ENCODE measurements around the gene LYL1. TPM values are rescaled to one million over a fixed set of nuclear protein-coding genes. Genes with fewer than 3 reads are reported as not detected.

LYL1 gene
- polyA plus RNA-seq, 3 donors, result 3.9 to 7.8 (median 5.5) TPM

- no peak for DNase-seq (ENCODE audit: extremely low read depth in 1 of 11, low read depth in 9 of 11, low spot score in 4 of 11)
Observed at GRCh38 chr19:13069415-13070359, 33.0 kb downstream of the LYL1 start.

- no peak for DNase-seq (ENCODE audit: extremely low read depth in 1 of 11, low read depth in 9 of 11, low spot score in 4 of 11)
Observed at GRCh38 chr19:13068085-13068846, 34.4 kb downstream of the LYL1 start.

- DNase-seq (ENCODE audit: extremely low read depth in 1 of 11, low read depth in 9 of 11, low spot score in 4 of 11), result no peak
Observed at GRCh38 chr19:13066933-13067807, 35.5 kb downstream of the LYL1 start.

DNA sequence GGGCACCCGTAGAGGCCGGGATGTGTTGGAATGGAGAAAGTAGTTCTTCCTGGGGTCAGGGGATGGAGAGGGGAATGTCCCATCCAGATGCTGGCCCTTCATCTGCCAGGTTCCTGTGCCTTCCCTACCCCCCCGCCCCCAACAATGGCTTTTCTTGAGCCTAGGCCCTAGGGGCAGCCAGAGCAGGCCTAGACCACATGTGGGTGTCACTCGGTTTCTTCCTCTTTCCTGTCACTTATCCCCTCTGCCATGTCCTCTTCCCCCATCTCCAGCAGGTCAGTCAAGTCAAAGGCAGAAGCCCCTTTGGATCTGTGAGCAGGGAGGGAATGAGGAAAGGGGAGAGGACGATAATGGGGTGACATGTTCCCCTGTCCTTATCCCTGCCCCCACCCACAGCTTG, 36.4 kb downstream of the LYL1 start:
- no peak for DNase-seq (ENCODE audit: extremely low read depth in 1 of 11, low read depth in 9 of 11, low spot score in 4 of 11)

DNA sequence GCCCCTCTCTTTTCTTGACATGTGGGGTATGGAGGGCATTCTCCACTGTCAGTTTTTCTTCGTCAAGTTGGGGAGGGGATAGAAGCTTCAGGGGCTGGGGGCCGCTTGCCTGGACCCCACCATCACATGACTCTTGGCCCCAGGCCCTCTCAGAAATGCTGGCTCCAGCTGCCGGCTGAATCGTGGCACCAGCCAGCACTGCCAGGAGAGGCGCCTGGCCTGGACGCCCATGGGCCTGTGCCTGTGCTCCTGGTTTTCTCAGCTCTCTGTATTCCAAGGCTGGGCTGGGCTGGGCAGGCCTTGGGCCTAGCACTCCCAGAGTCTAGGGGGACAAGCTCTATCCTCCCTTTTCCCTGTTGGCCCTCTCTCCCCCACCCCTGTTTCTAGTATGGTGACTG, 38.6 kb downstream of the LYL1 start:
- DNase-seq (ENCODE audit: extremely low read depth in 1 of 11, low read depth in 9 of 11, low spot score in 4 of 11), result no peak

DNA sequence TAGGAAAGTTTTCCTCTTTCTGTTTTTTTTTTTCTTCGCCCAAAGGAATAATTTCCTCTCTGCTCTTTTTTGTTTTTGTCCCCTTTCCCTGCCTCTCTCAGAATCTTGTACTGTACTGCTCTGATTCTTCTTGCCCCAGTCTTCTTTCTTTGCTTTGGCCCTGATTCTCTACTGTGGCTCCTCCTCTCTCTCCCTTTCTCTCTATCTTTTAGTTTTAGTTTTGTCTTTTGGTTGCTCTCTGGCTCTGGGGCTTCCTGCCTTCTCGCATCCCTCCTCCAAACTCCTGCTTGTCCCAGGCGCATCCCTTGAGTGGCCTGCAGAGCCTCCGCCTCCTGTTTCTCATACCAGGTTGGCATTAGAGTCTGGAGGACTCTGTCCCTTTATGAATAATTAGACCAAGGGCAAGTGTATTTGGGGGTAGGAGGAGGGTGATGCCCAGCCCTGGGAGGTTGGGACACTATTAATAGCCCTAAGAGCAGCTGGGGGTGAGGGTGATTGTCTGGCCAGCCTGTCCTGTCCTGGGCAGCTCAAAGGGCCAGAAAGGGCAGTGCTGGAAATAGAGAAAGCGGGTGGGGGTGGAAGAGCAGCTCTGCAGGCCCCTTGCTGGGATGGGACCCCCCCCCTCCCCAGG, 39.1 kb downstream of the LYL1 start:
- DNase-seq (ENCODE audit: extremely low read depth in 1 of 11, low read depth in 9 of 11, low spot score in 4 of 11), result no peak

DNA sequence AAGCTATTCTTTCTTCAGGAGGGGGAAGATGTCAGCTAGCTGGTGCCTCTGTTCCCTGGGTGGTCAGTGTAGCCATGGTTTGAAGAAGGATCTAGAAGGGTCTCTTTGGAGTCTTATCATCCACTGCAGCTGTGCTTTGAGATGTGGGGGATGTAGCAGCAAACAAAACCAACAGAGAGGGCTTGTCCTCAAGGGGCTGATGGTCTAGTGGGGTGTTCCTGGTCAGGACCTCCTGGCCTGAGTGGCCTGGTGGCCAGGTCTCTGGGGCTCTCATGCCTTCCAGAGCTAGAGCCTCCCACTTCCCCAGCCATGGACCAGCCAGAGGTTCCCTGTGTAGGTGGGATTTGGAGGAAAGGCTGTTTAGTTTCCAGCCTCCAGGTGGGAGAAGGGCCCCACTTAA, 40.3 kb downstream of the LYL1 start:
- DNase-seq (ENCODE audit: extremely low read depth in 1 of 11, low read depth in 9 of 11, low spot score in 4 of 11), result no peak

DNA sequence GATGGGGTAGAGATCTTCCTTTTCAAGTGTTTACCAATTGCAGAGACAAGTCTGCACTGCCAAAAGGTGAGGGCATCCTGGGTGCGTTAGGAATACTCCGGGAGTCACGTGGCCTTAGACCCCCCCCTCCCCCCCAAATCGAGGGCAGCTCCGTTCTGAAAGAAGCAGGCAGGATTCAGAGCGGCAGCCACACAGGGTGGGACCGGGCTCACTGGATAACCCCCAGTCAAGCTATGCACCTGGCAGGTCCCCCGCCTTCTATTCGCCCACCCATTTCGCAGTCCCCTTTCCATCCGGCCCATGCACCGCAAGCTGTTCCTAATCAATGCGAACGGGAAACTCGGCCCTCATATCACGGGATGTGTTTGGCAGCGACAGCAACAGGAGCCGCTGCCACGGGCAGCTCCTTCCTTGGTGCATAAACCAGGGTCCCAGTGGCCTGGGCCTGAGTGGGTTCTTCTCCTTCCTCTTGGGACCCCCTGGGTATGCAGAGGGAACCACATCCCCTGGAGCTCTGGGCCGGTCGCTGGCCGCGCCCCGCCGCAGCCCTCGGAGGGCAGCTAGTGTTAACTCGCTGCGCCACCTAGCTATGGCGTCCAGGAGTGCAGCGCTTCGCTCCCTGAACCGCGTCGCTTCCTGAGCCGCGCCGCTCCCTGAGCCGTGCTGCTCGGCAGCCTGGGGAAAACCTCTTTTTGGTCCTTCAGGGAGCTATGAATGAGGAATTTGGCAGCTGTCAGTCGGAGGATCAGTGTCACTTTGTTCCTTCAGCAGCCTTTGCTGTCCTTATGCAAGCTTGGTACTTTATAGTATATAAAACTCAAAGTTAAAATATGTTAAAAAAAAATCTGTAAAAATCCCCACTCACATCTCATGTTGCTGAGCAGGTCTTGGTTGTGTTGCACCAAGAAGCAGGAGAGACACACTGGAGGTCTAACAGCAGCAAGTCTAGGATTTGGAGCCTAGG, 41.4 kb downstream of the LYL1 start:
- DNase-seq (ENCODE audit: extremely low read depth in 1 of 11, low read depth in 9 of 11, low spot score in 4 of 11), result peak in 6 of 11 donors; percentile 73 to 86 (median 80)

GRCh38 chr19:13060233-13060963, 42.3 kb downstream of the LYL1 start:
- no peak for DNase-seq (ENCODE audit: extremely low read depth in 1 of 11, low read depth in 9 of 11, low spot score in 4 of 11)

DNA sequence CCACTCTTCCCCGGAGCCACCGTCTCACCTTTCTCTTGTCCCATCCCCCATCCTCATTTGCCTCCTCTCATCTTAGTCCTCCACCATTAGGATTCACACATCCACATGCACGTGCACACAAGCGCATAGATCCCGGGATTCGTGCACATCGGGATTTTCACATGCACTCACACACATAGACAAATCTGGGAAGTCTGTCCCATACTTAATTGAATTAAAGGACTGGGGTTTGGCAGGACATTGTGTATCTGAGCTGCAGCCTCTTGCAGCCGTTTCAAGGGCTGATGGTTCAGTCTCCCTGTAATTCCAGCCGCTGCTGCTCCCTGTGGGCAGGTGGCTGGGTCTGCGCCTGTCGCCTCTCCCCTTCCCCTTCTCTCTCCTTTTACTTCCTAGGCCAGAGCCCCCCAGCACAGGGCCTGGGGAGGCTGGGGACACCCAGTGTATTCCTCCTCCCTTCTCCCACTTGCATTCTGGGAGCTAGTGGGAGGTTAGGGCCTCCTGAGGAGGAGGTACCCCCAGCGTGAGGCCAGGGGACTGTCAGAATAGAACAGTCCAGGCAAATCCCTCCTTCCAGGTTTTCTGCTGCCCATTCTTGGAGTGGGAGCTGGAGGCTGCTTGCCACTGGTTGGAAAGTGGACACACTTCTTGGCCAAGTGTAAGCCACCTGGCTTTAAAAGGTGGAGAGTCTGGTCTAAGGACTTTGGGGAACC, 43.6 kb downstream of the LYL1 start:
- DNase-seq (ENCODE audit: extremely low read depth in 1 of 11, low read depth in 9 of 11, low spot score in 4 of 11), result no peak

GRCh38 chr19:13057744-13058143, 44.9 kb downstream of the LYL1 start:
- DNase-seq (ENCODE audit: extremely low read depth in 1 of 11, low read depth in 9 of 11, low spot score in 4 of 11), result peak in 2 of 11 donors; percentile 41 to 46

DNA sequence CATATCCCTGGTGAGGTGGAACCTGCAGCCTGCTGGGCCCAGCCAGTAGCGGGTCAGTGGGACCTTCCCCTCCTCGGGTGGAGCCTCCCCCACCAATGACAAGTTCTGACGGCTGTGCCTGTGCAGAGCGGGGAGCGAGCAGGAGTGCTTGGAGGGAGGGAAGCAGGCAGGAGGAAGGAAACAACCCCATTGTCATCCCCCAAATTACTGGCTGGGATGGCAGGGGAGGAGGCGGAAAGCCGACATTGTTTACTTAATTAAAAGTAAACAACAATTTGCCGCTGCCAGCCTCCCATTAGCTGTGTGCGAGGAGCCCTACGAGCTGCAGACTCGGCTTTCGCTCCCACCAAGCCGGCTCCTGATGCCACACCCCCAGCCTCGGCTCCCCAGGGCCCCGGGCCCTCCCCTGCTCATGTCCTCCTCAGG, 45.5 kb downstream of the LYL1 start:
- DNase-seq (ENCODE audit: extremely low read depth in 1 of 11, low read depth in 9 of 11, low spot score in 4 of 11), result no peak

GRCh38 chr19:13056052-13056660, 46.5 kb downstream of the LYL1 start:
- no peak for DNase-seq (ENCODE audit: extremely low read depth in 1 of 11, low read depth in 9 of 11, low spot score in 4 of 11)

GRCh38 chr19:13055213-13056051, 47.2 kb downstream of the LYL1 start:
- DNase-seq (ENCODE audit: extremely low read depth in 1 of 11, low read depth in 9 of 11, low spot score in 4 of 11), result peak in 3 of 11 donors; percentile 62 to 70 (median 63)

DNA sequence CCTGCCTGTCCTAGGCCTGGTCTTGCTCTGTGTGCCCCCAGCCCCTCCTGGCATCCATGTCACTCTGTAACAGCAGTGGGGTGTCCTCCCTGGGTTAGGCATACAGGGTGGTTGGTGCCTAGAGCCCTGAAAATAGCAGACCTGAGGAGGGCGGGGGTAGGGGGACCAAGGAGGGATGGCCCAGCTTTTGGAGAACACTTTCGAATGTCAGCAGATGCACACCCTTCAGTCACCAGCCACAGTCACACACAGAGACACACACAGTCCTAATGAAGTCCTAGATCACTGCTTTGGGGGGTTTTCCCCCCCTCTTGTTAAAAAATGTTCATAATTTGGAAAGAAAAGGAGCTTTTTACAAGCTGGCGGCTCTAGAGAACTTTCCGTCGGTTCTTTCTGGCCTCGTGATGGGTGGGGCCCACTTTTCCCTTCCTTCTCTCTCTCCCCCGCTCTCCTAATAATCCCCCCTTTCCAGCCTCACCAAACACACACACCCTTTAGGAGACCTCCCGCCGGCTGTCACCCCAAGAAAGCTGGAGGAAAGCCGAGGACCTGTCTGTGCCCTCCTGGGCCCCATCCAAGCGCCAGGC, 47.9 kb downstream of the LYL1 start:
- DNase-seq (ENCODE audit: extremely low read depth in 1 of 11, low read depth in 9 of 11, low spot score in 4 of 11), result no peak
